ENCODE data around the gene FAM111A. TPM values are rescaled to one million over a fixed set of nuclear protein-coding genes. Genes with fewer than 3 reads are reported as not detected.
"Not testable (repeated sequence)": the region's sequence is repeated elsewhere in the genome, so short reads cannot be mapped to it uniquely, and the experiment has no call there.

The FAM111A gene
- polyA plus RNA-seq, 1 of the 3 experiments (the other 2 are of a cell fraction) = 5.9 TPM

DNA sequence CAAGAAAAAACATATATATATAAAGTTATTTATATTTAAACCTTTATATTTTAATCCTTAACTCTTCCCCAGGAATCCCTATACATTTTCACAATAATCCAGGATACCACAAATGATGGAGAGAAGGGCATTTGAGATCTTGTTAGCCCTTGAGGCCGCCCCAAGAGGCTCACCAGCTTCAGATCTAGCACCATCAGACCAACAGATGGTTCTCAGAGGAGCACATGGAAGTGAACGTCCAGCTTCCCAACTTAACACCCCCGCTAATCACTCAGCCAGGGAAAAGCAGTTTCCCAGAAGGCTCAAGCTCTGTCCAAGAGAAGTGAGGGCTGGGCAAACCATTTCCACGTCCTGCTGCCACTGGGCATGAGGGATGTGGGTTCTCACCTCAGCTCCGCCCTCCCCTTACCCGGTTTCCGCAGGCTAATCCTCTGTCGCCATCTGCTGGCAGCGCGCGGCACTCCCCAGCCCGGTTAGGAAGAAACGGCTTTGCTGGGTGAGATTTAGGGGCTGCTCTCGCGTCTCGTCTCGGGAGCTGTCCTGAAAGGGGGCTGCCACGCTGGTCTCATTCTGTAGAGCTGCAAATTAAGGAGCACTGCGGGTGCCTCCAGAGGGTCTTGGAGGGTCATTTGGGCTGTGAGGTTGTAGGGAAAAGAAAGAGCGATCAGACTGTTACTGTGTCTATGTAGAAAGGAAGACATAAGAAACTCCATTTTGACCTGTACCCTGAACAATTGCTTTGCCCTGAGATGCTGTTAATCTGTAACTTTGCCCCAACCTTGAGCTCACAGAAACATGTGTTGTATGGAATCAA is 6.8 kb upstream of the FAM111A start:
- Histone ChIP-seq H2AFZ (ENCODE audit: low read depth) (peak overlapping the region; percentile 74; the same call in 1 of the 2 replicates), H3F3A (replicated peaks; ENCODE audit: insufficient read depth) (no peaks in the 10 kb centered on the region), H3K79me2 (ENCODE audit: insufficient read depth) (no peaks in the 10 kb centered on the region), H3K9ac (no peak overlapping the region), H3K4me2 (peak overlapping the region; percentile 59; the same call in 1 of the 2 replicates), H3K9me3 (no peaks in the 10 kb centered on the region), H4K20me1 (ENCODE audit: insufficient read depth) (no peaks in the 10 kb centered on the region), H3K4me3 (ENCODE audit: low read depth in 2 of 2, low read length in 1 of 2) (peak overlapping the region; percentile 12 to 35; a peak in 2 of 4 replicates), H3K4me1 (ENCODE audit: control insufficient read depth in 1 of 2, insufficient read depth in 2 of 2, low read depth in 1 of 2, low read length in 1 of 2) (peaks cover 0 to 3% of the 10 kb centered on the region in 2 experiments; a peak in 1 of 4 replicates), H3K27me3 (ENCODE audit: insufficient read depth) (no peaks in the 10 kb centered on the region), H3K27ac (ENCODE audit: low read depth in 2 of 2, low read length in 1 of 2) (no peak overlapping the region), H3K36me3 (replicated peaks in 1 of 2; ENCODE audit: control insufficient read depth in 1 of 2, insufficient read depth in 2 of 2, low read length in 1 of 2) (peaks cover 0 to 32% of the 10 kb centered on the region in 2 experiments), H3K9me2 (no peaks in the 10 kb centered on the region)
- TF ChIP-seq, protein P1, sequence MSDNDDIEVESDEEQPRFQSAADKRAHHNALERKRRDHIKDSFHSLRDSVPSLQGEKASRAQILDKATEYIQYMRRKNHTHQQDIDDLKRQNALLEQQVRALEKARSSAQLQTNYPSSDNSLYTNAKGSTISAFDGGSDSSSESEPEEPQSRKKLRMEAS (IDR thresholded peaks at IDR 0.05; ENCODE audit: low read depth) = no peak
- TF ChIP-seq, protein P2, sequence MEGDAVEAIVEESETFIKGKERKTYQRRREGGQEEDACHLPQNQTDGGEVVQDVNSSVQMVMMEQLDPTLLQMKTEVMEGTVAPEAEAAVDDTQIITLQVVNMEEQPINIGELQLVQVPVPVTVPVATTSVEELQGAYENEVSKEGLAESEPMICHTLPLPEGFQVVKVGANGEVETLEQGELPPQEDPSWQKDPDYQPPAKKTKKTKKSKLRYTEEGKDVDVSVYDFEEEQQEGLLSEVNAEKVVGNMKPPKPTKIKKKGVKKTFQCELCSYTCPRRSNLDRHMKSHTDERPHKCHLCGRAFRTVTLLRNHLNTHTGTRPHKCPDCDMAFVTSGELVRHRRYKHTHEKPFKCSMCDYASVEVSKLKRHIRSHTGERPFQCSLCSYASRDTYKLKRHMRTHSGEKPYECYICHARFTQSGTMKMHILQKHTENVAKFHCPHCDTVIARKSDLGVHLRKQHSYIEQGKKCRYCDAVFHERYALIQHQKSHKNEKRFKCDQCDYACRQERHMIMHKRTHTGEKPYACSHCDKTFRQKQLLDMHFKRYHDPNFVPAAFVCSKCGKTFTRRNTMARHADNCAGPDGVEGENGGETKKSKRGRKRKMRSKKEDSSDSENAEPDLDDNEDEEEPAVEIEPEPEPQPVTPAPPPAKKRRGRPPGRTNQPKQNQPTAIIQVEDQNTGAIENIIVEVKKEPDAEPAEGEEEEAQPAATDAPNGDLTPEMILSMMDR (IDR thresholded peaks at IDR 0.05) = peak; percentile 98
- TF ChIP-seq SMC3 (IDR thresholded peaks at IDR 0.05; ENCODE audit: low read depth, low read length) (peak; percentile 76), GABPA (IDR thresholded peaks at IDR 0.05; ENCODE audit: low read depth) (no peak), RAD21 (IDR thresholded peaks at IDR 0.05; ENCODE audit: low read length) (peak; percentile 94), TCF12 (IDR thresholded peaks at IDR 0.05) (no peak), MEF2A (IDR thresholded peaks at IDR 0.05; ENCODE audit: borderline replicate concordance, low read depth) (no peak)
- 25% methylated on average over 15 of the region's 20 CpGs for WGBS (ENCODE audit: low lambda C conversion rate)
- ChIA-PET POLR2A (interaction anchor here (1.0 kb wide), 1 partner anchor 83 kb away, joined by 3 read pairs; no protein-coding TSS in a partner anchor), CTCF (interaction anchor here (0.6 to 3.8 kb wide), 62 partner anchors 8 to 557 kb away, joined by 3 to 46 read pairs (median 5); partner anchors contain the start of genes DTX4, FAM111B and GLYATL1B)
- peak; percentile 86 for DNase-seq

- H3F3A ChIP-seq (replicated peaks; ENCODE audit: insufficient read depth); H3K79me2 ChIP-seq (ENCODE audit: insufficient read depth); H4K20me1 ChIP-seq (ENCODE audit: insufficient read depth); H3K27ac ChIP-seq (ENCODE audit: low read depth in 2 of 2, low read length in 1 of 2); H2AFZ ChIP-seq (ENCODE audit: low read depth); H3K4me3 ChIP-seq (ENCODE audit: low read depth in 2 of 2, low read length in 1 of 2); DNase-seq; H3K27me3 ChIP-seq (ENCODE audit: insufficient read depth); H3K4me2 ChIP-seq; H3K4me1 ChIP-seq (ENCODE audit: control insufficient read depth in 1 of 2, insufficient read depth in 2 of 2, low read depth in 1 of 2, low read length in 1 of 2); H3K9me3 ChIP-seq; H3K9me2 ChIP-seq; H3K9ac ChIP-seq; POLR2A ChIA-PET: not testable (repeated sequence)
- WGBS (ENCODE audit: low lambda C conversion rate) = 80% methylated on average over 6 of the region's 6 CpGs
- CTCF ChIA-PET = interaction anchor here (0.6 to 3.8 kb wide), 44 partner anchors 9 to 557 kb away, joined by 3 to 46 read pairs (median 8); partner anchors contain the start of genes DTX4, FAM111B and GLYATL1B
- peaks cover 0 to 28% of the 10 kb centered on the region in 2 experiments for H3K36me3 ChIP-seq (replicated peaks in 1 of 2; ENCODE audit: control insufficient read depth in 1 of 2, insufficient read depth in 2 of 2, low read length in 1 of 2)
Measured at GRCh38 chr11:59136551-59136950, 6.1 kb upstream of the FAM111A start.

GRCh38 chr11:59137190-59137589 is 5.5 kb upstream of the FAM111A start:
- Histone ChIP-seq H3F3A (replicated peaks; ENCODE audit: insufficient read depth) (peaks cover 9% of the 10 kb centered on the region), H3K9me3 (no peaks in the 10 kb centered on the region), H3K4me3 (ENCODE audit: low read depth in 2 of 2, low read length in 1 of 2) (no peak overlapping the region), H3K27ac (ENCODE audit: low read depth in 2 of 2, low read length in 1 of 2) (no peak overlapping the region), H2AFZ (ENCODE audit: low read depth) (no peak overlapping the region), H3K36me3 (replicated peaks in 1 of 2; ENCODE audit: control insufficient read depth in 1 of 2, insufficient read depth in 2 of 2, low read length in 1 of 2) (peaks cover 0 to 21% of the 10 kb centered on the region in 2 experiments), H3K79me2 (ENCODE audit: insufficient read depth) (no peaks in the 10 kb centered on the region; the same call in 1 of the 2 replicates), H3K9ac (no peak overlapping the region), H3K4me2 (no peak overlapping the region), H3K4me1 (ENCODE audit: control insufficient read depth in 1 of 2, insufficient read depth in 2 of 2, low read depth in 1 of 2, low read length in 1 of 2) (peaks cover 0 to 3% of the 10 kb centered on the region in 2 experiments; a peak in 2 of 4 replicates), H4K20me1 (ENCODE audit: insufficient read depth) (no peaks in the 10 kb centered on the region), H3K9me2 (no peaks in the 10 kb centered on the region), H3K27me3 (ENCODE audit: insufficient read depth) (no peaks in the 10 kb centered on the region)
- ChIA-PET POLR2A (no interaction called here), CTCF (interaction anchor here (0.7 to 2.3 kb wide), 3 partner anchors 10 to 34 kb away, joined by 3 to 8 read pairs (median 3); no protein-coding TSS in a partner anchor)
- no peak for DNase-seq
- WGBS (ENCODE audit: low lambda C conversion rate) = 93% methylated on average over 12 of the region's 17 CpGs
- TF ChIP-seq, protein P3, sequence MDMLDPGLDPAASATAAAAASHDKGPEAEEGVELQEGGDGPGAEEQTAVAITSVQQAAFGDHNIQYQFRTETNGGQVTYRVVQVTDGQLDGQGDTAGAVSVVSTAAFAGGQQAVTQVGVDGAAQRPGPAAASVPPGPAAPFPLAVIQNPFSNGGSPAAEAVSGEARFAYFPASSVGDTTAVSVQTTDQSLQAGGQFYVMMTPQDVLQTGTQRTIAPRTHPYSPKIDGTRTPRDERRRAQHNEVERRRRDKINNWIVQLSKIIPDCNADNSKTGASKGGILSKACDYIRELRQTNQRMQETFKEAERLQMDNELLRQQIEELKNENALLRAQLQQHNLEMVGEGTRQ (IDR thresholded peaks at IDR 0.05; ENCODE audit: borderline replicate concordance, low read depth, low read length) = no peak
- TF ChIP-seq JUND (IDR thresholded peaks at IDR 0.05) (no peak), TCF12 (IDR thresholded peaks at IDR 0.05) (no peak), FOXM1 (IDR thresholded peaks at IDR 0.05; ENCODE audit: low read depth) (no peak), ELF1 (IDR thresholded peaks at IDR 0.05) (no peak), SMC3 (IDR thresholded peaks at IDR 0.05; ENCODE audit: low read depth, low read length) (no peak), MEF2A (IDR thresholded peaks at IDR 0.05; ENCODE audit: borderline replicate concordance, low read depth) (no peak), RAD21 (IDR thresholded peaks at IDR 0.05; ENCODE audit: low read length) (no peak), YY1 (IDR thresholded peaks at IDR 0.05; ENCODE audit: low read depth) (no peak), SIN3A (IDR thresholded peaks at IDR 0.05; ENCODE audit: borderline replicate concordance, low read depth, low read length) (no peak)
